Rectal smooth muscle tissue (tissue), 1 donor: ENCODE measurements around the gene MRM2.
A peak's percentile ranks its signal among the peaks of the same experiment; 100 is the strongest.

Source experiments
- H3K27ac ChIP-seq: one replicate; pipeline ENCODE4 v1.7.0; 2013; ENCODE audit warnings: low read depth, low read length, inconsistent platforms
- H3K27me3 ChIP-seq: one replicate; pipeline ENCODE4 v1.7.0; 2013; ENCODE audit warnings: low read length; ENCODE audit not compliant: control insufficient read depth, insufficient read depth
- H3K36me3 ChIP-seq: one replicate; pipeline ENCODE4 v1.7.0; 2013; ENCODE audit warnings: low read length; ENCODE audit not compliant: control insufficient read depth, insufficient read depth
- H3K4me1 ChIP-seq: one replicate; pipeline ENCODE4 v1.7.0; 2013; ENCODE audit warnings: low read length; ENCODE audit not compliant: control insufficient read depth, insufficient read depth
- H3K4me3 ChIP-seq: one replicate; pipeline ENCODE4 v1.7.0; 2013; ENCODE audit warnings: low read length
- H3K9ac ChIP-seq: one replicate; pipeline ENCODE4 v1.7.0; 2013; ENCODE audit warnings: low read length

Gene MRM2

DNA sequence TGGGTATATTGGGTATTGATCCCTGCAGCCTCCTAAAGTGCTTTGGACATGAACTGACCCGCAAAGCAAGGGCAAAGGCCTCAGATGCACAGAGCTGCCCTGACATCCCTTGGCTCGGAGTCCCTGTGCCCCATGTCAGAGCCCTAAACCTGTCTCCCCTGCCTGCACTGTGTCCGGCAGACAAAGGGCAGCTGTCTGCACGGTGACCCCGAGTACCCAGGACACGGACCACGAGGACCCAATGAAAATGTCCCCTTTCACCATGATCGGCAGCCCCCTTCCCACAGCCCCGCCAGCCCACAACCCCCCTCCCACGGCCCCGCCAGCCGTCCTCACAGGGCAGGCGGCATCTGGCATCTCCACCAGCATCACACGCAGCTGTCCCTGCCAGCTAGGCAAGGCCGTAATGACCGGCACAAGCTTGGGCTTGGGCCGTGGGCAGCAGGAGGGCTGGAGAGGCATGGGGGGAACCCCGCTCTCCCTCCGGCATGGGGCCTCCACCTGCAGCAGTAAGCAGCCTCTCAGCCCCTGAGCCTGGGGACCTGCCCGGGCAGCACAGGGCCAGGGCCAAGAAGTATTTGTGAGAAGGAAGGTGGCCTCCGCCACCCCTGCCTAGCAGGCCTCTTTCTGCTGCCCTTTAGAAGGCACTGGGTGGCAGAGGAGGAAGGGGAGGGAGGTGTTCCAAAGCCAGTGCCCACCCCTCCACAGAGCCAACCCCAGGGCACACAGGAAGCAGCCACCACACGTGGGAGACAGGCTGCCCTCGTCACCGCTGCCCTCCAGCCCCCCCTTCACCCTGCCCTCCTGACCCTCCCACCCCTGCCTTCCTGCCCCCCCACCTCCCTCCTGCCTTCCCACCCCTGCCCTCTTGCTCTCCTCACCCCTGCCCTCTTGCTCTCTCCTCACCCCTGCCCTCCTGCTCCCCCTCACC is 10.1 kb upstream of the MRM2 start:
- H3K36me3 ChIP-seq = peaks cover 15% of the 10 kb centered on the region
- H3K4me1 ChIP-seq = no peaks in the 10 kb centered on the region
- H3K27ac ChIP-seq = no peak overlapping the region
- no peaks in the 10 kb centered on the region for H3K27me3 ChIP-seq
- no peak overlapping the region for H3K4me3 ChIP-seq
- H3K9ac ChIP-seq = no peak overlapping the region

DNA sequence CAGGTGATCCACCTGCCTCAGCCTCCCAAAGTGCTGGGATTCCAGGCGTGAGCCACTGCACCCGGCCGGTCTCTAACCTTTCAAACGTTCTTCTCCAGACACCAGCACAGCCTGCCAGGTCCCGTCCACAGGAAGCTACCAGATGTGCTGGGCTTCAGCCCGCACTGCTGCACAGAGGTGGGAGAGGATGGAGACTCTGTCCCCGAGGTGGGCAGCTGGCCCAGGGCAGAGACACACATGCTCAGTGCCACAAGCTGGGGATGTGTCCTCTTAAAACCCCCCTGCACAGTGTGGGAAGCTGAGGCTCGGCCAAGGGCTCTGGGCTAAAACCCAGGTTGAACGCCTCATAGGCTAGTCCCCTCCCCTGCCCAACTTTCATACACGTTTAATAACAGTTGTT is 9.4 kb upstream of the MRM2 start:
- Histone ChIP-seq H3K36me3 (peaks cover 15% of the 10 kb centered on the region), H3K9ac (no peak overlapping the region), H3K4me3 (no peak overlapping the region), H3K27ac (no peak overlapping the region), H3K27me3 (no peaks in the 10 kb centered on the region), H3K4me1 (no peaks in the 10 kb centered on the region)

DNA sequence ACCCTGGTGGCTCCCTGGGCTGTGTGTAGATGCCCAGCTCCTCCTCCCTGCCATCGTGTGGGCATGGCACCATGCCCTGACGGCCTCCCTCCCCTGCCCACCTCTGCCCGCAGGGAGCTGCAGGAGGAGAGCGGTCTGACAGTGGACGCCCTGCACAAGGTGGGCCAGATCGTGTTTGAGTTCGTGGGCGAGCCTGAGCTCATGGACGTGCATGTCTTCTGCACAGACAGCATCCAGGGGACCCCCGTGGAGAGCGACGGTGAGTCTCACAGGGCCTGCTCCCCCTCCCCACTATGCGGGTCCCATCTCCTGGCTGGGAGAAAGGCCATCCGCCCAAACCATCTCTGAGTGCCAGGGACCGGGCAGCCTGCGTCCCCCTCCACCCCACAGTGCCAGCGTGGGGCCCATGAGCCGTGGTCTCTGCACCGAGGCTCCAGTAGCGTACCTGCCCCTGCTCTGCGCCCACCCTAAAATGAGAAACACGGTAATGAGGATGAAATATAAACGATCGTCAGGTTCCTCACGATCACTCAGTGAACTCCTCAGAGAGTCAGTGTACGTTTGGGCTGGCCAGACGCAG is 7.8 kb upstream of the MRM2 start:
- Histone ChIP-seq H3K27ac (no peak overlapping the region), H3K4me1 (no peaks in the 10 kb centered on the region), H3K36me3 (peaks cover 9% of the 10 kb centered on the region), H3K4me3 (no peak overlapping the region), H3K9ac (no peak overlapping the region), H3K27me3 (no peaks in the 10 kb centered on the region)

DNA sequence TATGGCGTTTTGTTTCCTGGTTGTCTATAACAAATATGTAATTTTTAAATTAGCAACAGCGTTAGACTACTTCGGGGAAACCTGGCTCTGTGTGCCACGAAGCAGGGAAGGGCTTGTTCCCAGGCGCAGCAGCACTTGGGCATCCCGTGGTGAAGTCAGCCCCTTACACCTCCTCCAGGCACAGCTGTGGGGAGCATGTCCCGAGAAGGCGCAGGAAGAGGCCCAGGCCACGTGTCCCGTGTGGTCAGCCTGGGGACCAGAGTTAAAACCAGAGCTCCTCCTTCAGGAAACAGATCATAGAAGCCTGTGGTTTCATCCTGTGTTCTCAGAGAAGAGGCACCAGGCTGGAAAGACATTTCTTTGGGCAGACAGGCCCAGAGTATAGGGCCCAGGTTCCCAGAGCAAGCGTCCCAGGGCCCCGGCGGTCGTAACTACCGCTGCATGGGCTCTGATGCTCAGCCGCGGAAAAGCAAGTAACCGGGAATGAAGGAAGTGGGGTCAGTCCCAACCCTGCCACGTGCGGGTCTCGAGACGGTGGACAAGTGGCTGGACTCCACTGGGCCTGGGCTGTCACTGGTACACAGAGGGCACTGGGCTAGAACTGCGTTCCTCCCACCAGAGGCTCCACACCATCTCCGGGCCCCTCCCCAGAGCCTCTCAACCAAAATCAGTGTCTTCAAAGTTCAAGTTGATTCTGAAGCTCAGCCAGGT is 7.1 kb upstream of the MRM2 start:
- no peak overlapping the region for H3K9ac ChIP-seq
- H3K36me3 ChIP-seq = peaks cover 5% of the 10 kb centered on the region
- H3K4me1 ChIP-seq = no peaks in the 10 kb centered on the region
- H3K27ac ChIP-seq = no peak overlapping the region
- H3K4me3 ChIP-seq = peak overlapping the region; percentile 1
- H3K27me3 ChIP-seq = no peaks in the 10 kb centered on the region

DNA sequence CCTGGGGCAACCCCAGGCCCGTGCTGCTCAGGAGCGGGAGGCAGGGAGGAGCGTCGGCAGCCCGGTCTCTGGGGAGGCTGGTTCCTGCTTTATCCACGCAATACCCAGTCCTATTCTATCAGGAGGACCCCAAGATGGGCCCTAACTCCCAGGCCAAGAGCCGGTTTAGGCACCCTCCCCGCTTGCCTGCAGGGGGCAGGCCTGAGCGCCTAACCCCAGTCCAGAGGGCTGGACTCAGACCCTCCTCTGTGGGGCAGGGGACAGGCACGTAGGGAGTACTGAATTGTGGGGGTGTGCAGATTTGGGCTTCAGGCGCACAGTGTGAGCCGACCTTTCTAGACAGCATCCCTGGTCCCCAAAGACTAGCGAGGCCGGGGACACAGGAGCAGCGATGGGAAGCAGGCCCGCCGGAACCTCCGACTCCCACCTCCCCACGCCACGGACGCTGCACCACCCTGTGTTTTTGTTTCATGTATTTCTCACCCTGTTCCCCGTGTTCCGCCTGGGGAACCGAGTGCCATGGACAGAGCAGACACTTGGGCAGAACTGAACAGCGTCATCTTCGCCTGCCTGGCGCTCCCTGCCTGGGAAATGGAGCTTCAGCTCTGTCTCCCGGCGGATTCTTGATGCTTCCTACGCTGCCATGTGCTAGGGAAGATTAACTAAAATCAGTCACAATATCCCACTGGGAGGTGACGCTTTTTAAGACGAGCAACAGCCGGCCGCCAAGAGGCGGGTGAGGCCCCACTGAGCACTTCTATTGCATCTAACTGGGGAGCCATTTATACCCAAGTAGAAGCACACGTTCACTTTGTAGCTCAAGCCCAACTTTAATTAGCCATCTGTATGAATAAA is 5.4 kb upstream of the MRM2 start:
- H3K4me3 ChIP-seq = no peak overlapping the region
- no peaks in the 10 kb centered on the region for H3K36me3 ChIP-seq
- no peaks in the 10 kb centered on the region for H3K4me1 ChIP-seq
- H3K27me3 ChIP-seq = no peaks in the 10 kb centered on the region
- no peak overlapping the region for H3K9ac ChIP-seq
- no peak overlapping the region for H3K27ac ChIP-seq

DNA sequence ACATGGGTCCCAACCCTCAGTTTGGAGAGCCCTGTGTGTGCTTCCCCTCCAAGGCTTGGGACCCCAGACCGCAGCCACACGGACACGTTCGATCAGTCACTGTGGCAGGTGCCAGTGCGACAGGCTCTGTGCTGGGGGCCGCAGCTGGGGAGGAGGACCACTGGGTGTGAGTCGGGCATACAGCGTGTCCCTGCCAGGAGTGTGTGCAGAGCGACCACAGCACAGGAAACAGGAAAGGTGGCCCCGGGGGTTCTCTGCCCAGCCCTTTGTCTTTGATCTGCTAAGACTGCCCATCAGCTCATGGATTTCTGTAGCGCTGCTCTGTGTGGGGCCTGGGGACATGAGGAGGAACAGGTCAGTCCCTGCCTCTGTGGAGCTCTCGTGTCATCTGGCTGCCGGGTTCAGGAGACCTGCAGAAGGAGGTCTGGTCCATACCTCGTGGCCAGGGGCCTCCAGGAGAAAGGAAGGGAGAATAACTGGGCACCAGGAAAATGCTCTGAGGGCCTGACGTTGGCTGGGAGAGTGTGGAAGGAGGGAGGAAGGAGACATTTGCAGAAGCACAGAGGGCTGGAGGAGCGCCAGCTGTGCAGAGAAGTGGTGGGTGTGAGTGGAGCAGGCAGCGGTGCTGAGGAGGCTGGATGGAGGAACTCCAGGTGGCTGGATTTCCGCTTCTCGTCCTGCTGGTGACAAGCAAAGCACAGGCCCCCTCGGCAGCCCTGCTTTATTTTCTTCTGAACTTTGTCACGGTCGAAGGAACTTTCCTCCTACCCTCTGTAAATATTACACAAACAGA is 4.1 kb upstream of the MRM2 start:
- Histone ChIP-seq H3K4me3 (no peak overlapping the region), H3K36me3 (no peaks in the 10 kb centered on the region), H3K4me1 (no peaks in the 10 kb centered on the region), H3K27ac (no peak overlapping the region), H3K9ac (no peak overlapping the region), H3K27me3 (no peaks in the 10 kb centered on the region)

DNA sequence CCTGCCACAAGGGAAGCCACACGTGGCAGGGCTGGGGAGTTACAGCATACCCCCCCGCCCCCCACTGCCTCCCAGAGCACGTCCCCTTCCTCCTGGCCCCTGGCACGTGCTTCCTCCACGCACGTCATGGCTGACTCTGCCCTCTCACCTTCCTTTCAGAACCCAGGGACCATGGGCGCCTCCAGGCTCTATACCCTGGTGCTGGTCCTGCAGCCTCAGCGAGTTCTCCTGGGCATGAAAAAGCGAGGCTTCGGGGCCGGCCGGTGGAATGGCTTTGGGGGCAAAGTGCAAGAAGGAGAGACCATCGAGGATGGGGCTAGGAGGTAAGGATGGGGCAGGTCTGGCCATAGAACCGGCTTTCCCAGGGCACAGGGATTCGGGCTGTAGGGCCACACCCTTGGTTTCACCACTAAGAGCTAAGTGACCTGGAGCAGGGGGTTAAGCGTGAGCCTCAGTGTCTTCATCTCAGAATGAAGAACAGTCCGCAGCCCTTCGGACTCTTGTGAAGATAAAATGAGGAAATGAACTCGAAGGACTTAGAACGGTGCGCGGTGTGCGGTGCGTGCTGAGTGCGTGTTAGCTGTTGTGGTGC is 2.5 kb upstream of the MRM2 start:
- H3K9ac ChIP-seq = no peak overlapping the region
- H3K4me3 ChIP-seq = no peak overlapping the region
- H3K4me1 ChIP-seq = no peaks in the 10 kb centered on the region
- H3K27me3 ChIP-seq = no peaks in the 10 kb centered on the region
- no peaks in the 10 kb centered on the region for H3K36me3 ChIP-seq
- H3K27ac ChIP-seq = no peak overlapping the region

DNA sequence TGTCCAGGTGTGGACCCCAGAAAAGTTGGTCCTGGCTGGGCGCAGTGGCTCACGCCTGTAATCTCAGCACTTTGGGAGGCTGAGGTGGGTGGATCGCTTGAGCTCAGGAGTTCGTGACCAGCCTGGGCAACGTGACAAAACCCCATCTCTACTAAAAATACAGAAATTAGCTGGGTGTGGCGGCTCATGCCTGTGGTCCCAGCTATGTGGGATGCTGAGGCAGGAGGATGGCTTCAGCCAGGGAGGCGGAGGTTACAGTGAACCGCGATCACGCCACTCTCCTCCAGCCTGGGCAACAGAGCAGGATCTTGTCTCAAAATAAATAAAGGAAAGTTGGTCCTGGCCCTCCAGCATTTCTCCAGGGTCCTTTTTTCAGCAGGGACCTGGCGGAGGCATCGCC is 1.5 kb upstream of the MRM2 start:
- H3K27ac ChIP-seq = no peak overlapping the region
- no peaks in the 10 kb centered on the region for H3K36me3 ChIP-seq
- H3K27me3 ChIP-seq = no peaks in the 10 kb centered on the region
- no peak overlapping the region for H3K4me3 ChIP-seq
- H3K9ac ChIP-seq = no peak overlapping the region
- no peaks in the 10 kb centered on the region for H3K4me1 ChIP-seq

DNA sequence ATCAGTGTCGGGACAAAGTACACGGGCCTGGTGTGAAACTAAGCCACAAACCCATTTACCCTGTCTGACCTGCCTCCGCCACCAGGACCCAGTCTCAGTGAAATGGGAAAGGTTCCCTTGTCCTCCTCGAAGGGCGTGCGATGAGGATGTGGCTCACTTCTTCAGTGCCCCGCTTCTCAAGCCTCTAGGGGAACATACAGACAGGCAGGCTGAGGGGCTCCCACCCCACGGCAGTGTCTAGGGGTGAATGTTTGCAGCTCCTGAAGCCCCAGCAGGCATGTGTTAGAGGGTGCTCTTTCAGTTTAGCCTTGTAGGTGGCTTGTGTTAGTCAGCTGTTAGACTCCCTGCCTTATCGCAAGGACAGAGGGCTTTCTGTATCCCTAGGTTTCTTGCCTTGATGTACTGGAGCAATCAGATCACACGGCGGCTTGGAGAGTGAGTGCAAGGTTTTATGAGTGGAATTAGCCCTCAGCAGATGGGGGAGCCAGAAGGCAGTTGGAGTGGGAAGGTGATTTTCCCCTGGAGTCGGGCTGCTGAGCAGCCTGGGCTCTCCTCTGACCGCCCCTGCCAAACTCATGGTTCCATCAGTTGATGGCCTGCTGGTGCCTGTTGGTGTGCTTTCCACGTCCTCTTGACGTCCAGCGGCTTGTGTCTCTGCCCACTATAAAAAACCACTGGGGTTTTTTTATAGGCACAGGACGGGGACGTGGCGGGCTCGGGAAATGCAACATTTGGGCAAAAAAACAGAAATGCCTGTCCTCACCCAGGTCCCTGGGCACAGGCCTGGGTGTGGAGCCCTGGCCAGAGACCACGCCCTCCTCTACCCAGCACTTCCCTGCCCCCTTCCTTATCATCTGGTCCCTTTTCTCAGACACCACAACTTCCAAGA is 780 bp upstream of the MRM2 start:
- no peak overlapping the region for H3K9ac ChIP-seq
- H3K36me3 ChIP-seq = peaks cover 5% of the 10 kb centered on the region
- peak overlapping the region; percentile 87 for H3K4me3 ChIP-seq
- no peaks in the 10 kb centered on the region for H3K4me1 ChIP-seq
- H3K27ac ChIP-seq = no peak overlapping the region
- H3K27me3 ChIP-seq = no peaks in the 10 kb centered on the region

DNA sequence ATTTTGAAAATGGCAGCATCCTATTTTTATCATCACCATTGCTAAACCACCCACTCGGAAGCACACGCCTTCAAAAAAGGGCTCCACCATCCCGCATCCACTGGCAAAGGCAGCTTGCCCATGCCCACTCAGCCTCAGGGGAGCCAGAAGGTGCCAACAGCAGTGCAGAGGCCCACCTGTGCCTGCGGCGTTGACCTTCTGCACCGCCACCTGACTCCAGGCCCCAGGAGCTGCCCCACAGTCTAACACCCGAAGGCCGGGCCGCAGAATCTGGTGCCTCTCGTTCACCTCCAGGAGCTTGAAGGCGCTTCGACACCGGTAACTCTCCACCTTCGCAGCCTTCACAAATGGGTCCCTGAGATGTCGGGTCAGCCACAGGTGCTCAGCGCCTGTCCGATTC is 2.8 kb downstream of the MRM2 start:
- H3K27ac ChIP-seq = no peak overlapping the region
- H3K36me3 ChIP-seq = peaks cover 13% of the 10 kb centered on the region
- no peaks in the 10 kb centered on the region for H3K4me1 ChIP-seq
- H3K4me3 ChIP-seq = no peak overlapping the region
- H3K9ac ChIP-seq = no peak overlapping the region
- no peaks in the 10 kb centered on the region for H3K27me3 ChIP-seq
